ENCODE results near the gene RAB3A.
"Not testable (repeated sequence)": the region's sequence is repeated elsewhere in the genome, so short reads cannot be mapped to it uniquely, and the experiment has no call there.

The RAB3A gene

DNA sequence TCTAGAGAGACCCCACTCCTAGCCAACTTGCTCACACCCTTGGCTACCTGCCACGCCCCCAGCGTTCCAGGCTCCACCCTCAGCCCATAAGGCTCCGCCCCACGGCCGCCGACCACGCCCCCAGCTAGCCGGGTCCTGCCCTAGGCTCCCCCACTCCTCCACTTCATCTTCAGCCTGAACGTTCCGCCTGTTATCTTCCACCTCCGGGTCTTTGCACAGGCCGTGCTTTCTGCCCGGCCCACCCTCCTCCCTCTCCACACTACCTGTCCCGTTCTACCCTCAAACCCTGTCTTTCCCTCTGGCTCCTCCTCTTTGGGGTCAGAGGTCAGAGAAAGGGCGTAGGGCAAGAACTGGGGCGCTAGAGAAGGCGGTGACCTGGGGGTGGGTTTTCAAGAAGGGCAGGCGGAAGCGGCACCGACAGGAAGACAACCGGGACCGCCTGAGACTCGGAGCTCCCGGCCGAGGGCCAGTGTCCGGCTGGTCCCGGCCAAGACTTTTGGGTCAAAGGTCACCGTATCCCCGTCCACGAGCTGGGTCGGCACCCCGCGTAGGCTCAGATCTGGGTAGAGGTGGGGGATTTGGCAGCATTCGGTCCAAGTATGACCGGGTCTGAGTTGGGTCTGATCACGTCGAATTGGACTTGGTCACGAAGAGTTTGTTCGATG is 20.1 kb upstream of the RAB3A start:
- peak; percentile 72 to 75 for DNase-seq

DNA sequence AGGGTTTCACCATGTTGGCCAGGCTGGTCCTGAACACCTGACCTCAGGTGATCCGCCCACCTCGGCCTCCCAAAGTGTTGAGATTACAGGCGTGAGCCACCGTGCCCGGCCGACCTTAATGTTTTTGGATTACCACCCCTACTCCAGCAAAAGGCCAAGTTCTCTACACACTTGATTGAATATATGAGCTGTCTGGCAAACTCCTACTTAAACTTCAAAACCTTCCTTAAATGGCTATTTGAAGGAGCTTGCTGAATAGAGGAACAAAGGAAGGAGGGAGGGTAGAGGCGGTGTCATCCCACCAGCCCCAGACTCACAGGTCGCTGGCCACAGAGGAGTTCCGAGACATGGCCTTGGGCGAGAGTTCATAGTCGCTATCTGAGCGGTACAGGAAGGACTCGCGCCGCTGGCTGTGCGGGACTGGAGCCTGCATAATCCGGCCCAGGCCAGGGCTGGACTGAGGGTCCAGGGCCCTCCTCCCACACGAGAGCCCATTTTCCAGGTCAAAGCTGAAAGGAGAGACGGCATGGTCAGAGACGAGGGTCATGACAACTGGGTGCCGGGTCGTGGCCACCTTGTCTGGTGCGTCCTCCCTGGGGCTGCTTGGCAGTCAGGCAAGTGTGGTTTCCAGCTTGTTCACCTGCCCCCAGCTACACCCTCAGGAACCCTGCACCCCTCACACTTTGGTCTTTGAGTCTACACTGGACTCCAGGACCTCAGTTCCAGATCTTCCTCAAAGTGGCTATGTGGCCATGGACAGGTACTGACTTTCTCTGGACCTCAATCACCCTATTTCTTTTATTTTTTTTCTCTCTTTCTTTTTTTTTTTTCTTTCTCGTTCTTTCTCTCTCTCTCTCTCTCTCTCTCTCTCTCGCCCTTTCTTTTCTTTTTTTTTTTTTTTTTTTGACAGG is 18.2 kb upstream of the RAB3A start:
- no peak for DNase-seq

DNA sequence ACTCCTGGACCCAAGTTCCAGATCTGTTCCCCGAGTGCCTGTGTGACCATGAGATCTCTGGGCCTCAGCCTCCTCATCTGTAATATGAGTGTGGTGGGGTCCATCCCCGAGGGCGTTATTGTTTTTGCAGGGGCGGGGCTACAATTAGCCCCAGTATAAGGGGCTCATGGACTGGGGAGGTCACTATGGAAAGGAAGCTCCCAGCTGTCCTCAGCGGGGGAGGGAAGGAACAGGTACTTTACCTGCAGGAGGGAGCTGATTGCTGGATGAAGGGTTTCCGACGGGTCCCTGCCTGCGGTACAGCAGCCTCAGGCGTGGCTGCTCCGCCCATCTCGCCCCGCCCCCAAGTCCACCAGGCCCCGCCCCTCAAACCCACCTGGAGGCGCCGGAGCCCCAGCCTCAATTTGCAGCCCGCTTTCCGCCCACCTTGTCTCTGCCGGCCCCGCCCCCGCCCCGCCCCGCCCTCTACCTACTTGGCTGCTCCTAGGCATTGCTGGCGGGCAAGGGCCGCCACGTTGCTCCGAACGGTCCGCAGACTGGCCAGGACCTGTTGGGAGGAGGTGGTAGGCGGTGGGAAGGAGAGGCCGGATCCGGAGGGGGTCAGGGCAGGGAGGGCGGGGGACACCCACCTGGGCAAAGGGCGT is 16.9 kb upstream of the RAB3A start:
- no peak for DNase-seq

DNA sequence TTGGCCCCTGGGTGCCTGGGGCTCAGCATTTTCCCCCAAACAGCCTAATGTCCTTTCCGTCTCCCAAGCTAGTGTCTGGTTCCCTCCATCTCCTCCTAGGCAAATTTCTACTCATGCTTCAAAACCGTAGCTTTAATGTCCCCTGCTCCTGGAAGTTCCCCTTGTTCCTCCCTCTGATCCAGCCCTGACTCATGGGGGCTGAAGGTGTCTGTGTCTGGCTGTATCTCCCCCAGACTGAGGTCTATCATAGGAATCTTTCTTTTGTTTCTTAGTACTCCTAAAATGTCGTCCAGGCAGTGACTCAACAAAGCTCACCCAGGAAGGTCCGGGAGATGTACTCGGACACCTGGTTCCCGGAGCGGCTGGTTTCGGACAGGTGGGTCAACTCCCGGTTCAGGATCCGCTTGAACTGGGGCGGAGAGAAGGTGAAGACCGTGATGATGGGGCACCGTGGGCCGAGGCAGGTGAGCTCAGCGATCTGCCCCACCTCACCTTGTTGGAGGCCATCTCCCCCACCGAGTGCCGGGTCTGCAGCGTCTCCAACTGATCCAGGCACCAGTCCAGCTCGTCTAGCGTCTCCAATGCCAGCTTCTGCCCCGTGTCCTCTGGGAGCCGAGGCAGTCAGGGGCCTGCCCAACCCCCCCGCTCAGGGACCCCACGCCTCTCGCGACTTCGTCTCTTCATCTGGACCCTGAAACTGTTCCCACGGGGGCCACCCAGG is 16.2 kb upstream of the RAB3A start:
- no peak for DNase-seq

DNA sequence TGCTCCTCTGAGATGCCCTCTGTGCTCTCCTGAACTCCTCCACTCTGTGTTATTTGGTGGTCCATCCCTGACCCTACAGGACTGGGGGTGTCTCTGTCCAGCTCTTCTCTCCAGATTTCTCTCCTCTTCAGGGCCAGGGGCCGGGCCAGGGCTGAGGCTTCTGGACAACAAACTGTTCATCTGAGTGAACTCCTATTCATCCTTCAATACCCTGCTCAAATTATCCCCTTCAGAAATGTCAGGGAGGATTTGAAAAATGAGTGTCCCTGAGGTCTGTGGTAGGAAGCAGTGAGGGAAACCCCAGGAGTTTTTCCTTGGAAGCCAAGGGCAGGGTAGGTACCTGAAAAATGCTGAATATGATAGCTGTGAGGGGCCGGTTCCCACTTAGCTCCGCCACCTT is 14.8 kb upstream of the RAB3A start:
- DNase-seq: no peak

DNA sequence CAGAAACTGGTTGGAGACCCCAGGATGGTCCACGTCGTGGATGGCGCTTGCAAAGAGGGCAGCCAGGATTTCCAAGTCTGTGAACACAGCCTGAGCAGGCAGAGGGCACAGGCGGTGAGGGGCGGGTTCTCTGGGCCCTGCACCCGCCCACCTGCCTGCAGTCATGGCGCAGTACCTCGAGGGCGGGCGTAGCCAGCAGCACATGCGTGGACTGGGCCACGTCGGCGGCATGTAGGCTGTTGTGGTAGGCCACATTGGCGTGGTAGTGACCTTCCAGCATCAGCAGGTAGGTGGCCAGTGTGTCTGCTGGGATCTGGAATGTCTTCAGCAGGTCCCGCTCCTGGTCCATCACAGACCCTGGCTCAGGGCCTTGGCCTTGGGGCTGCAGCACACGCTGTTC is 14.3 kb upstream of the RAB3A start:
- DNase-seq: no peak

DNA sequence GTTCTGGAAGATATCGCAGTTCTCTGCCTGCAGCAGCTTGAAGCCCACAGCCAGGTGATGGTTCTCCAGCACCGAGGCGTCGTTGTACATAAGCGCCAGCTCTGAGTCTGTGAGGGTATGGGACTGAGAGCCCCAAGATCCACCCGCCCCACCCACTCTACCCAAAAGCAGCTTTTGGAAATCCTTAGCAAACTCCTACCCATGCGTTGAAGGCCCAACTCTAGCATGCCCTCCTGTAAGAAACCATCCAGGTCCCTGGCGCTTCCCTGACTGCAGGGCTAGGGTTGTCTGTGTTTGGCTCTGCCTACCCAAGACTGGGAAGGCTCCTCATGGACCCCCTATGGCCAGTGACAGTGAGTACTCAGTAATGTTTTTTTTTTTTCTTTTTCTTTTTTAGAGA is 12.9 kb upstream of the RAB3A start:
- no peak for DNase-seq

DNA sequence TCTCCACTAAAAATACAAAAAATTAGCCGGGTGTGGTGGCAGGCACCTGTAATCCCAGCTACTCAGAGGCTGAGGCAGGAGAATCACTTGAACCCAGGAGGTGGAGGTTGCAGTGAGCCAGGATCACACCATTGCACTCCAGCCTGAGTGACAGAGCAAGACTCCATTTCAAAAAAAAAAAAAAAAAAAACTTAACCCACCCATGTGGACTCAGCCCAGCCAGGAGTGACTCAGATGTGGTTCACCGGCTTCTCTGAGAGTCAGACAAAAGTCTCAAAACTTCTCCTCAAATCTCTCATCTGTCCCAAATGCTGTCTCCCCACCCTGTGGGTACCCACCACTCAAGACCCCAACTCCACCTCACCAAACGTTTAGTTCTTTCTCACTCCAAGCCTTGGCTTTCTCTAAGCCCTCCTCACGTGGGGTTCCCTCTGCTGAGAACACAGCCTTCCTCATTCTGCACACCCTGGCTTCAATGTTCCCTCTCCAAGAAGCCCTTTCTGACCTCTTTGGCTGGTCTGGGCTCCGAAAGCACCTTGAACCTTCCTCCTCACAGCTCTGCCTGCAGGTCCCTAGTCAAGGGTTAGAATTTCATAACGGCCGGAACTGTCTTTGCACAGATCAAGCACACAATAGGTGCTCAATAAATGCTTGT is 11.1 kb upstream of the RAB3A start:
- no peak for DNase-seq

DNA sequence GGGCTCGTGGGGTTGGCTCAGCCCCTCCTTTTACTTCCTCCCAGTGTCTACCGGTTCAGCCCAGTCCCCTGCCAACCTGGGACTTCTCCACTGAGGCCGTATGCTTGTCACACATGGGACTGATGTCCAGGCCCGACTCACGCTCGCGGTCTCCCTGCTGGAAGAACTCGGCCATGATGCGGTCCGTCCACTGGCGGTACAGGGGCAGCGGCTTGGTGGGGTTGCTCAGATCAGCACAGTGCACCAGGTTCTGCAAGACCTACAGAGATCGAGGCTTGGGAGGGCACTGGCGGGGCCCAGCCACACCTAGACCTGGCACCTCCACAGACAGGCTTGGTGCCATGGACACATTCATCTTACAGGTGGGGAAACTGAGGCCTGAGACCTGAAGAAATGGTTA is 7.8 kb upstream of the RAB3A start:
- DNase-seq: no peak

DNA sequence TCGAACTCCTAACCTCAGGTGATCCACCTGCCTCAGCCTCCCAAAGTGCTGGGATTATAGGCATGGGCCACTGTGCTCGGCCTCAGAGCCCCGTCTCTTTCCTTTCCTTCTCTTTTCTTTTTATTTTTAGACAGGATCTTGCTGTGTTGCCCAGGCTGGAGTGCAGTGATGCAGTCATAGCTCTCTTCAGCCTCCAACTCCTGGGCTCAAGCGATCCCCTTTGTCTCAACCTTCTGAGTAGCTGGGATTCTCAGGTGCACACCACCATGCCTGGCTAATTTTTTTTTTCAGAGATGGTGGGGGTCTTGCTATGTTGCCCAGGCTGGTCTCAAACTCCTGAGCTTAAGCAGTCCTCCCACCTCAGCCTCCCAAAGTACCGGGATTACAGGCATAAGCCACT is 6.1 kb upstream of the RAB3A start:
- not testable (repeated sequence) for DNase-seq

DNA sequence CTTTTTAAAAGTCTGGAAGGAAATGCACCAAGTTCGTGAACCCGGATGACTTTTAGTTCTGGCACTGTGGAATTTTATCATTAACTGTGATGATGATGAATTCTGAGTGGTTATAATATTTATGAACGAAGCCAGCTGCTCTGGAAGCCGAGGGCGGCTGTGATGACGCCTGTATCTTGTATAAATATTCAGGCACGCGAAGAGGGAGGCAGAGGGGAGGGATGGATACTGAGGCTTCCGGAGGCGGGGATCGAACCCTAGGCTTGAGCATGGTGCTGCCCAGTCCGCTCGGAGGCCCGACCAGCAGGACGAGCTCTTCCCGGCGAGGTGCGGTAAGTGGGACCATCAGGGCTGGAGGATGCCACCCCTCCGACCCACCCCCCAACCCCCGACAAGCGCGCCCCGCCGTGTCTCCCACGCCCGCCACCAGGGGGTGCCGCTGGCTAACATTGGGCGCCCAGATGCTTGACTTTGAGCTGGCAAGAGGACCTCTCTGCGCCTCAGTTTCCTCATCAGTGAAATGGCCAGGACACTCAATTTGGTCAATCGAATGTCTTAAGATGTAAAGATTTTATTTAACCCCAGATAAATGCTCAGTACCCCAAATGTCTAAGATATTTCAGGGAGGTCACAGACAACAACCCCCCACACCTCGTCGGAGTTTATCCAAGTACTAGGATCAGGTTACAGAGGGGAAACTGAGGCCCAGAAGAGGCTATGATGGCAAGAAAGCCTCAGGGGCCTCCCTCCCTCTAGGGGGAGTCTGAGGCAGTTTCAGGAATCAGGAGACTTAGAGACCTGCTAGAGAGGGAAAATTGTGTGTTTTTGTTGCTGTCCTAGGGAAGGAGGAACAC is 4.5 kb upstream of the RAB3A start:
- DNase-seq: peak; percentile 75 to 80

DNA sequence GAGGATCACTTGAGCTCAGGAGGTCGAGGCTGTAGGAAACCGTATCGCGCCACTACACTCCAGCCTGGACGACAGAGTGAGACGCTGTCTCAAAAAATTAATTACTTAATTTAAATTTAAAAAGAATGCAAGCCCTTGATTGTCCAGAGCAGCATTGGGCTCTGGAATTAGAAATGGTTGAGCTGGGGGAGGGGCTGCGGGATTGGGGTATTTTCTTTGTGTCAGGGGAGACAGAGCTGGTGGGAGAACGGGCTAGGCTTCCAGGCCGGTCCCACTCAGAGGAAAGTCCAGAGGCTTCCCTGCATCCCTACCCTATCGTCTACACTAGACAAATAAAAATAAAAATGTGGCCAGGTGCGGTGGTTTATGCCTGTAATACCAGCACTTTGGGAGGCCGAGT is 2.2 kb upstream of the RAB3A start:
- DNase-seq: no peak

DNA sequence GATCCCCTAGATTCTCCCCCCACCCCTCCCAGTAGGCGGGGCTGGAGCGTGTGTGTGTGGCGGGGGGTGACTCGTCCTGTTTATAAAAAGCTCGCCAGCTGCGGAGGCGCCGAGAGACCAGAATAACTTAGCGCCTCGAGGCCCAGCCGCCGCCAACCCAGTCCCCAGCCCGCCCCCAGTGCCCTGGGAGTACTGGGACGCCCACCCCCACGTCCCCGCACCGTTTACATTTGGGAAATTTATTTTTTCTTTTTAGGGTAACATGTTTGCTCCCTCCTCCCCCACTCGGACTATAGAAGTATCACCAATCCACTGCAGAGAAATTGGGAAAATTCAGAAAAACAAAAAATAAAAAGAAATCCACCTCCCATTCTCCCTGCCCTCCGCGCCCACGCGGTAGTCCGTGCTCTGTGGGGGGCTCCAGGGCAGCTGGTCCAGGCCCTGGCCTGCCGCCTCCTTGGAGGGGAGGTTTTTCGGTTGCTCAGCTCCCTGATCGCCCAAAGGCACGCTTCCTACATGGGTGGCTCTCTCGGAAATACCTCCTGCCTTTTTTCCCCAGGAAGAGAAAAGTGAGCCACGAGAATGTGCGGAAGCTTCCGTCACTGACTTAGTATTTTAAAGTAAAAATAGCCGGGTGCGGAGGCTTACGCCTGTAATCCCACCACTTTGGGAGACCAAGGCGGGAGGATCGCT is 1.5 kb upstream of the RAB3A start:
- DNase-seq: peak; percentile 73 to 76

DNA sequence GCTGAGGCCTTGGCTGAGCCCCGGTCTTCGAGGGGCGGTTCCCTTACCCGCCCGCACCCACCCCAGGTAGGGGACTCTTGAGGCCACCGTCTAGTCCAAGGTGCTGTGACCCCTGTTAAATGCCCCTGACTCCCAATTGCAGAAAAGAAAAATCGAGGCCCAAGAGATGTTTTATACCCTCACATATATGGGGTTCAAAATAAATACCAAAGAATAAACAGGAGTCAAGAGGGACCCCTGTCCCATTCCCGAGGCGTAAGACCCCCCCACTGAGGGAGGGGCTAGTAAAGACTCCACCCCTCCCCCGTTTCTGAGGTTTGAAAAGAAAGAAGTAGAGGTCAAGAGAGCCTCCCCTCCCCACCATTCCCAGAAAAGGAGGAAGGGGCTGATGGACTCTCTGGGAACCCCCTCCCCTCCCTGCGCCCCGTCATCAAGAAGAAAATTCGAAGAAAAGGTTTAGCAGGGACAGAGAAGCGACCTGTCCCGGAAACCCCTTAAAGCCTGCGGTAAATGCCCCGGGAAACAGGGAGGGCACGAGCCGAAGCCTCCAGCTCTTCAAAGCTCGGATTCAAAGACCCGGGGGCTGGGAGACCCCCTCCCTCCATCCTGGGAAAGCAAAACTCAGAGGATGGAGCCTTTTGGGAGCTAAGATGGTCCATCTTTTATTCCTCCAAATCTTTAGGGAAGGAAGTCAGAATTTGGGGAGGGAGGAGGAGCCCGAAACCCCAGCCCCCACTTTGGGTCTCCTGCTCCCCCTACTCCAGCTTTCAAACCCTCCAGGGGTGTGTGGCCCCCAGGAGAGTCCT is 755 bp upstream of the RAB3A start:
- DNase-seq: peak in 1 of 2 experiments; percentile 78

DNA sequence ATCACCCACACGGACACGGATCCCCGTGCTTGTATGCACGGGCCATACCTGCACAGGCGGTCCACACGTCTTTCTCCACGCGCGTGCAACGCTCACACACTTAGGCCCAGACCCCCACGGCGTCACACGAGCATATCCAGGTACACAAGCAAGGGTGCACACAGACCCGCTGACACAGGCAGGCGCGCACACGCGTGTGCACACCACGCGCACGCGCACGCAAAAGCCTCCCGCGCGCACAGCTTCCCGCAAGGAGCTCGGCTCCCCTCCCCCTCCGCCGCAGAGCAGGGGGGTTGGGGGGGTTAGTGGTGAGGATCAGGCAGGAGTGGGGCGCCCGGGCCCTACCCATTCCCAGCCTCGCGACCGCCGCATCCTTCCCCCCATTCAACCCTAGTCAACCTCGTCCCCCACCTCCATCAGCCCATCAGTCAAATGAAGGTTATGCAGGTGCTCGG is 407 bp downstream of the RAB3A start:
- DNase-seq: no peak

DNA sequence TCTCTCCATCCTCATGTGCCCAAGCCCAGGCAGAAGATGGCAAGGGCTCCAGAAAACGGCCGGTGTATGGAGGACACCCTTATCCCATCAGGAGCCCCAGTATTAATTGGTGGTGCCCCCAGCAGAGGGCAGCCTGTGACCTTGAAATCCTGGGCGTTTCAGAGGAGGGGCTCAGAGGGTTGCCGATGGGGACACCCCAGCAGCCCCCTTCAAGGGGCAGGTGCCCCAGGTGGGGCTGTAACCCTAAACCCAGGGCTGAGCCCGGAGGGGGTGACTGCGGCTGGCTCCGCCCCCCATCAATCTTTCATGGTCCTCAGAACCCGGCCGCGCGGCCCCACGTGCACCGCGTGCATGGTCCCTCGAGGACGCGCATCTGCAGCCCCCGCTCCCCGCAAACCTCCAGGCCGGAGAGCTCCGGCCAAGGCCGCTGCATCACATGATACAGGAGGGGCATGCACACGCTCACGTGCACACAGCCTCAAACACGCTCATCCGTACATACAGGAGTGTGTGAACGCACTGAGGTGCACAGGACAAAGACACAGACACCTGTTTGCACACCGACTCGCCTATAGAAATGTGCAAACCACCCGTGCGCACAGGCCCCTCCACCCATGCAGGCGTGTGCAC is 949 bp downstream of the RAB3A start:
- DNase-seq: peak; percentile 47 to 54

DNA sequence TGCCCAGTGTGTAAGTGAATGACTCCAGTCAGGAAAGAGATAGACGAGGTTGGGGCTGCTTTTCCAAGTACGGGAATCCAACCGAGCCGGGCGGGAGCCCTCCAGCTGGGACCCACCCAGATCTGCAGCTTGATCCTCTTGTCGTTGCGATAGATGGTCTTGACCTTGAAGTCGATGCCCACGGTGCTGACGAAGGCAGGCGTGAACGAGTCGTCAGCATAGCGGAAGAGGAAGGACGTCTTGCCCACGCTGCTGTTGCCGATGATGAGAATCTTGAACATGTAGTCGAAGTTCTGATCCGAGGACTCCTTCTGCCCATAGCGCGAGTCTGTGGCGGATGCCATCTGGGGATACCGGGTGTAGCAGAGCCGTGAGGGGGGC is 1.5 kb downstream of the RAB3A start:
- DNase-seq: no peak

DNA sequence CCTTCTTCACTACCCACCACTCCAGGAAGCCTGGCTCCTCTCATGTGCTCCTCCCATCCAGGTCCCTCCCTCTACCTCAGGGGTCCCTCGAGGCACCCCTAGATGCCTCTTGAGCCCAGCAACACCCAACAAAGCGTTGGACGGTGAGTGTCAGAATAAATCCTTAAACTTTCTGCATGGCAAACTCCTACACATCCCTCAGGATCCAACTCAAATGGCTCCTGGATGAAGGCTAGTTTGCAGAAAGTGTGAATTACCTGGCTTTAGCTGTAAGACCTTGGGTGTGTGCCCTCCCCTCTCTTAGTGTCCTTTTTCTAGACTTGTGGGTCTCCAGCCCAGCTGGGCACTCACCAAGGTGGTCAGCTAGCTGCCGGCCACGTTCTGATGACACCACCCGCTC is 5.5 kb downstream of the RAB3A start:
- no peak for DNase-seq

DNA sequence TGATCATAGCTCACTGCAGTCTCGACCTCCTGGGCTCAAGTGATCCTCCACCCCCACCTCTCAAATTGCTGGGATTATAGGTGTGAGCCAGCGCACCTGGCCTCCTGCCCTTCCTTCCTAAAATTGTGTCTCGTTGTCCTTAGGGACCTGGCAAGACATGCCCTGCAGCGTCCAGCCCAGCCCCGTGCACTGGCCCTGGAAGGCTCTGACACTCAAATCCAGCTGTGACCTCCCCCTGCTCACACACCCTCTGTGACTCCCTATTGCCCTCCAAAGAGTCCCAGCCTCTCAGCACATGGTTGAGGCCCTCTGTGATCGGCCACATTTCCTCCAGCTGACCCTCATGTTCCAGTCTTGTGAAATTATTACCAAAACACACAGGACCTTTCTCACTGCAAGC is 5.9 kb downstream of the RAB3A start:
- DNase-seq: no peak

DNA sequence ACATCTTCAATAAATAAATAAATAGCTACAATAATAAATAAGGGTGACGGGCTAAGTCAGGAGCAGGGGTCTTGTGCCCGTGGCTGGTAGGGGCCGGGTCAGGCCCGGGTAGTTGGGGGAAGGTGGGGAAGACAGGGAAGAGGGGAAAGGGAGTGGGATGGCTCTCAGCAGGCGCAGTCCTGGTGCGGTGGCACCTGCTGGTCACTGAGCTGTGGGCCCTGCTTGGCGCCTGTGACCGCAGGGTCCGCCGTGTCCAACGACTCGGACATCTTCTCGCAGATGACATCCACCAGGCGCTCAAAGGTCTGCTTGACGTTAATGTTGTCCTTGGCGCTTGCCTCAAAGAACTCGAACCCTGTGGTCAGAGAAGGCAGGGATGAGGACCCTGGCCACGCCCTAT is 6.5 kb downstream of the RAB3A start:
- DNase-seq: no peak

Data from activated T-cell treated with anti-CD3 and anti-CD28 coated beads, Interleukin-2, amount 50 U/mL, for 48 hours (primary cell).